Rectal smooth muscle tissue (tissue), 1 donor: ENCODE measurements around the gene GPR34.
"Not testable (repeated sequence)": the region's sequence is repeated elsewhere in the genome, so short reads cannot be mapped to it uniquely, and the experiment has no call there.

ENCODE experiments used
- H3K27ac ChIP-seq: one replicate; pipeline ENCODE4 v1.7.0; 2013; ENCODE audit warnings: low read depth, low read length, inconsistent platforms
- H3K27me3 ChIP-seq: one replicate; pipeline ENCODE4 v1.7.0; 2013; ENCODE audit warnings: low read length; ENCODE audit not compliant: control insufficient read depth, insufficient read depth
- H3K36me3 ChIP-seq: one replicate; pipeline ENCODE4 v1.7.0; 2013; ENCODE audit warnings: low read length; ENCODE audit not compliant: control insufficient read depth, insufficient read depth
- H3K4me1 ChIP-seq: one replicate; pipeline ENCODE4 v1.7.0; 2013; ENCODE audit warnings: low read length; ENCODE audit not compliant: control insufficient read depth, insufficient read depth
- H3K4me3 ChIP-seq: one replicate; pipeline ENCODE4 v1.7.0; 2013; ENCODE audit warnings: low read length
- H3K9ac ChIP-seq: one replicate; pipeline ENCODE4 v1.7.0; 2013; ENCODE audit warnings: low read length

GPR34 gene

DNA sequence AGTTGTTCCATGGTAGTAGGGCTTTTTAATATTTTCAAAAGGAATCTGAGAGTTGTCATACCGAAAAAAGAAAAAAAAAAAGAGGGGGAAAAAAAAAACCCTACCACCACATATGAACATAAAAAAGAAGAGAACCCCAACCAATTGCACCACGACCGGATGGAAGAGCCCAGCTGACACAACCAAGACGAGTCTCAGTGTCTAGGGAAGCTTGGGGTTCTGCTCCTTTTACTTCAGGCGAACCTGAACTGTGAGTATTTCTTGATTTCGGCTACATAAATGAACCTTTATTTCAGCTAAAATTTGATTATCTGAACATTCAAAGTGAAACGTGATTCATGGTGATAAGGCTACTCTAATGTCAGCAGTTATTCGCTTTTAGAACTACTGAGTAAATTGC is at the start of gene GPR34:
TSS of gene GPR34 (plus strand) at position 139 of the 400 bp plus-strand sequence. CDS start 6,661 bp downstream, outside the sequence.
- H3K36me3 ChIP-seq, result no peaks in the 10 kb centered on the region
- H3K4me3 ChIP-seq, result no peak within 1 kb of the TSS
- H3K9ac ChIP-seq, result no peak within 1 kb of the TSS

DNA sequence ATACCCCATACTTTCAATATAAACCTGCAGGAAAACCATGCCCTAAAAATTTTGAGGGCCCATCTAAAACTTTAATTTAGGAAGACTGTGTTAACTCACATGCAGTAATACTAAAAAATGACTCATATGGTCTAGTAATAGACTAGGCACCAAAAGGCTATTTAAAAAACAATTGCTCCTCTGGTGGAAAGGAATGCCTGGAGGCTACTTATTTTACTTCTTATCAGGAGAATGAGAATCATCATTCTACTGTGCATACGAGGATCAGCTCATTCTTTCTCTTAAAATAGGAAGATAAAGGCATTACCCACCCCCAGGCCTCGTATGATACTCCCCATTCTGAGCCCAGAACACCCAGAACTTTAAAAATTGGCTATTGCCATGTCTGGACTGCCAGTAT is 42.6 kb upstream of the GPR34 start:
- H3K36me3 ChIP-seq, H3K9ac ChIP-seq, H3K4me3 ChIP-seq, H3K27ac ChIP-seq, H3K4me1 ChIP-seq, H3K27me3 ChIP-seq: not testable (repeated sequence)

More for the DNA sequence above, at the start of gene GPR34:
- Histone ChIP-seq H3K27ac (no peak within 1 kb of the TSS), H3K4me1 (no peaks in the 10 kb centered on the region), H3K27me3 (no peaks in the 10 kb centered on the region)

- Histone ChIP-seq H3K4me3 (no peak overlapping the region), H3K36me3 (peaks cover 4% of the 10 kb centered on the region), H3K4me1 (no peaks in the 10 kb centered on the region), H3K27ac (no peak overlapping the region), H3K9ac (no peak overlapping the region), H3K27me3 (peaks cover 3% of the 10 kb centered on the region)
Observed at GRCh38 chrX:41653125-41653524, 35.6 kb upstream of the GPR34 start.

- Histone ChIP-seq H3K36me3 (peaks cover 4% of the 10 kb centered on the region), H3K4me3 (no peak overlapping the region)
Observed at GRCh38 chrX:41655101-41655500, 33.7 kb upstream of the GPR34 start.

DNA sequence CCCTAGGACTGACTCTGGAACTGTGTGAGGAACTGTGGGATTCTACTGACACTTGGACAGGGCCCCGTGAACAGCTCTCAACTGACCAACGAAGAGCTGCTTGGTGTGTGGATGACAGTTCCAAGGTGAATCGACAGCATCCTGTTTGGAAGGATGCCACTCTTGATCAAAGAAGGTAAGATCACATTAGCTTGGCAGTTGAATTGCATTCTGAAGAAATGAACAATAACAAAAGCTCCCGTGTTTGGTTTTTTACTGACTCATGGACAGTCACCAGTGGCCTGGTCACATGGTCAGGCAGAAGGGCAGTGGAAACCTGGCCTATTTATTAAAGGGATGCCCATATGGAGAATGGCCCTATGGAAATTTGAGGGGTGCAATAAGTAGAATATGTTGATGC is 33.1 kb upstream of the GPR34 start:
- peaks cover 4% of the 10 kb centered on the region for H3K27me3 ChIP-seq
- H3K36me3 ChIP-seq, result peaks cover 4% of the 10 kb centered on the region

More at GRCh38 chrX:41655101-41655500, 33.7 kb upstream of the GPR34 start:
- Histone ChIP-seq H3K27ac (no peak overlapping the region), H3K27me3 (peaks cover 4% of the 10 kb centered on the region), H3K9ac (no peak overlapping the region), H3K4me1 (no peaks in the 10 kb centered on the region)

GRCh38 chrX:41661366-41662095 is 27.2 kb upstream of the GPR34 start:
- Histone ChIP-seq H3K36me3 (no peaks in the 10 kb centered on the region), H3K27me3 (peaks cover 2% of the 10 kb centered on the region), H3K9ac (no peak overlapping the region), H3K4me1 (no peaks in the 10 kb centered on the region), H3K27ac (no peak overlapping the region), H3K4me3 (no peak overlapping the region)

More for the DNA sequence above, 33.1 kb upstream of the GPR34 start:
- Histone ChIP-seq H3K4me3 (no peak overlapping the region), H3K27ac (no peak overlapping the region), H3K4me1 (no peaks in the 10 kb centered on the region), H3K9ac (no peak overlapping the region)

DNA sequence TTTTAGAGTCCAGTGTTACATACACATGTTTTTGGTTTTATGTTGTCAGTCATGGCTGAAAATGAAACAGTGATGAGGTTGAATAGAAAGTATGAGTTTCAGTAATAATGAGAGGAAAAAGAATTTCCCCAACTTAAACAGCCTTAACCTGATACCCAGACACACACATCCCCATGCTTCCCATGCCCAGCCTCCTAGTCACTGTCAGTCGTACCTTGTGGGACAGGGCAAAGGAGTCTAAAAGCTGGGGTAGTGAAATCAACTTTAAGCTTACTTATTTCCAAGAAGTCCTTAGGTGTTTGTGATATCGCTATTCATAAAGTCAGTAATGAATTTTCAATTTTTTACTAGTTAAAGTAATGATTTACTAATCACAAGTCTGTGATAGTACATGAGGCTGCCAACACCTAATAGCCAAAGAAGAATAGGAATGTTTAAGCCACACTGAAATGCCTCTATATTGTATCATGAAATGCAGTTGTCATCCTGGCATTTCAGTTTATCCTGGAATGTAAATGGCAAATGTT is 24.3 kb upstream of the GPR34 start:
- H3K4me1 ChIP-seq, result no peaks in the 10 kb centered on the region
- H3K9ac ChIP-seq, result no peak overlapping the region
- H3K27me3 ChIP-seq, result no peaks in the 10 kb centered on the region
- no peaks in the 10 kb centered on the region for H3K36me3 ChIP-seq
- H3K27ac ChIP-seq, result no peak overlapping the region
- no peak overlapping the region for H3K4me3 ChIP-seq

DNA sequence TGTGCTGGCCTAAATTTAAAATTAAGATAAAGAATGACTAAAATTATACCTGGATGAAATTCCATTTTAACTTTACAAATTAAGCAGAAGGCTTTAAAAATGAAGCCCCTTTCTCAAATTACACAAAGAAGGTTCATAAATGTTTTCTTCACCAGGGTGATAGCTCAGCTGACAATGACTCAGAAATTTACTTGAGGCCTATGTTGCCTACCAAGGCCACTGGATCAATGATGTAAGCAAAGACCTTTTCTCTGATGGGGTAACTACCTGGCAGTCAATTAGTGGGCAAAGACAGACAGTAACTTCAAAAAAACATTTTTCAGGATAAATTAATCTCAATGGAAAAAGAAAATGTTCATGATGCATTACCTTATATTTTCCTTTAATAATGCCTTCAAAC is 23.9 kb upstream of the GPR34 start:
- no peak overlapping the region for H3K4me3 ChIP-seq
- H3K27me3 ChIP-seq, result no peaks in the 10 kb centered on the region
- H3K4me1 ChIP-seq, result no peaks in the 10 kb centered on the region
- no peak overlapping the region for H3K27ac ChIP-seq
- H3K36me3 ChIP-seq, result no peaks in the 10 kb centered on the region
- H3K9ac ChIP-seq, result no peak overlapping the region

DNA sequence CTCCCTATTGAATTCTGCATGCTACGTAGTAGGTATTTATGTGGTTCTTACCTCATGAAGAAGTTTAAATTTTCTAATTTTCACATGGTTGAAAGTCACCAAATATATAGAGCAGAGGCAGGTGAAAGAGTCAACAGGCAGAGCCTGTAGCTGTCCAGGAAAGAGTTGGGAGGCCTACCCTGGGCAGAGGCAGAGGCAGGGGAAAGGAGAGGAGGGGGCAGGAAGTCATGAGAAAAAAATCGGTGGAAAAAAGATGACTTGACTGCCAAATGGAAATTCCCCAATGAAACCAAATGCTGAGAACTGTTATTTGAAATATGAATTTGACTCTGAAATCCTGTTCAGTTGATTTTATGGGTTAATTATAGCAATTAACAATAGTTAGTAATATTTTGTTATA is 23.1 kb upstream of the GPR34 start:
- Histone ChIP-seq H3K4me3 (no peak overlapping the region), H3K27me3 (no peaks in the 10 kb centered on the region), H3K27ac (no peak overlapping the region), H3K4me1 (no peaks in the 10 kb centered on the region), H3K36me3 (no peaks in the 10 kb centered on the region), H3K9ac (no peak overlapping the region)

GRCh38 chrX:41666251-41666650 is 22.5 kb upstream of the GPR34 start:
- H3K4me3 ChIP-seq, result no peak overlapping the region
- no peaks in the 10 kb centered on the region for H3K27me3 ChIP-seq
- no peak overlapping the region for H3K27ac ChIP-seq
- no peak overlapping the region for H3K9ac ChIP-seq
- H3K4me1 ChIP-seq, result no peaks in the 10 kb centered on the region
- no peaks in the 10 kb centered on the region for H3K36me3 ChIP-seq

DNA sequence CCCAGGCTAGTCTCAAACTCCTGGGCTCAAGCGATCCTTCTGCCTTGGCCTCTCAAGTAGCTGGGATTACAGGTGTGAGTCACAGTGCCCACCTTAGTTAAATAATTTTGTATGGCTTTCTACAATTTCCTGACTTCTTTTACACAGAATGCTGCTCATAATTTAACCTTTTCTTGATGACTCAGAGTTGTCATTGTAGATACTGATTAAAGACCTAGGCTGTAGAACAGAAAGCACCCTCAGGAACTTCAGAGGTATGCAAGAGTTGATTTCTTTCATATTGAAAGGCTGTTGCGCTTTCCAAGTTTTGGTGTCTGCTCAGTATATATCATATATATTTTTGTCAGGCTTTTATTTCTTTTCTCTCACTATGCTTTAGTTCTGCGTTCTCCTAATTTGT is 21.1 kb upstream of the GPR34 start:
- no peak overlapping the region for H3K27ac ChIP-seq
- no peak overlapping the region for H3K4me3 ChIP-seq
- H3K9ac ChIP-seq, result no peak overlapping the region
- H3K4me1 ChIP-seq, result no peaks in the 10 kb centered on the region
- H3K27me3 ChIP-seq, result no peaks in the 10 kb centered on the region
- H3K36me3 ChIP-seq, result no peaks in the 10 kb centered on the region

DNA sequence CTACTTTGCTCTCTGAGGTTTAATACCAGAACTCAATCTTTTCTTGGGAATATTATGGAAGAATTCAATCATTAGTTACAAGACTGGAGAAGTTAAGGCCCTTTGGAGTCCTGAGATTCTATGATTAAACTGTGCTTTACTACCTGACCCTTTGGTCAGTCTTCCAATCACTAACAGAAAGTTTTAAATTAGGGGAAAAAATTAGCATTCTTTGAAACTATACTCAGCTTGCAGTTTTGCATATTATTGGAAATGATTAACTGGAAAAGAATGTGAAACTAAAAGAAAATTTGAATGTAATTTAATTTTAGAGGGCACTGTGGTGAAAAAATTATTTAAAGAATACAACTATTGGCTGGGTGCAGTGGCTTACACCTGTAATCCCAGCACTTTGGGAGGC is 18.7 kb upstream of the GPR34 start:
- Histone ChIP-seq H3K36me3 (no peaks in the 10 kb centered on the region), H3K4me3 (no peak overlapping the region), H3K9ac (no peak overlapping the region), H3K4me1 (no peaks in the 10 kb centered on the region), H3K27me3 (no peaks in the 10 kb centered on the region), H3K27ac (no peak overlapping the region)

DNA sequence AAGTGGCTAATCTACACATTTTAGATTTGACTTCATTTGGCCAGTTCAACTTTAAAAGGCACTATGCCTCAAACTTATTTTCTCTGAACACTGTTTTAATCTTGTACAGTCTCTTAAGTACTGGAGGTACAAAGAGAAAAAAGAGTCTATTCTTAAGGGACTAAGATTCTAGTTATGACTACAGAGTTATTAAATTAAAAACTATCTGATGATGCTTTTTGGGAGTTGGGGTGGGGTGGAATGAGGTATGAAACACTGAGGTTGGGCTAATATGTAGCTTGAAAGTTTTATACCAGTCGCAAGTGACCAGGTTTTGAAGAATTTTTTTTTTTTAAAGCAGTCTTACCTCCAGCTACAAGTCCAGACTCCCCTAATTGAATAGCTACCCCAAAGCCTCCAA is 17.7 kb upstream of the GPR34 start:
- Histone ChIP-seq H3K4me3 (no peak overlapping the region), H3K36me3 (no peaks in the 10 kb centered on the region), H3K27ac (no peak overlapping the region), H3K4me1 (no peaks in the 10 kb centered on the region), H3K9ac (no peak overlapping the region), H3K27me3 (no peaks in the 10 kb centered on the region)
